Measurements from ENCODE around the gene SMIM27. TPM values are rescaled to one million over a fixed set of nuclear protein-coding genes. Genes with fewer than 3 reads are reported as not detected.

SMIM27 gene
- total and polyA plus RNA-seq, 2 experiments from 2014 or later: 6.5 to 47.1 TPM

- no peak for DNase-seq (ENCODE audit: low read depth in 1 of 2, low spot score in 1 of 2)
- TF ChIP-seq CTCF (IDR thresholded peaks at IDR 0.05; ENCODE audit: low read depth, low read length): no peak
- no peak overlapping the region for H3K4me3 ChIP-seq
- H3K27me3 ChIP-seq: no peaks in the 10 kb centered on the region
- H3K4me1 ChIP-seq (ENCODE audit: low read depth): peaks cover 10% of the 10 kb centered on the region
- no peaks in the 10 kb centered on the region for H3K9me3 ChIP-seq (ENCODE audit: low read depth)
- no peaks in the 10 kb centered on the region for H3K36me3 ChIP-seq
- no peak overlapping the region for H3K27ac ChIP-seq
Observed at GRCh38 chr9:32578976-32579375, 26.8 kb downstream of the SMIM27 start.

GRCh38 chr9:32579706-32580331, 27.7 kb downstream of the SMIM27 start:
- H3K9me3 ChIP-seq (ENCODE audit: low read depth): no peaks in the 10 kb centered on the region
- H3K4me3 ChIP-seq: no peak overlapping the region
- H3K27ac ChIP-seq: no peak overlapping the region
- H3K4me1 ChIP-seq (ENCODE audit: low read depth): peaks cover 10% of the 10 kb centered on the region
- H3K27me3 ChIP-seq: no peaks in the 10 kb centered on the region
- peak; percentile 96 for TF ChIP-seq CTCF (IDR thresholded peaks at IDR 0.05; ENCODE audit: low read depth, low read length)
- DNase-seq (ENCODE audit: low read depth in 1 of 2, low spot score in 1 of 2): peak; percentile 68 to 76
- no peaks in the 10 kb centered on the region for H3K36me3 ChIP-seq

- peak in 1 of 2 donors; percentile 2 for DNase-seq (ENCODE audit: low read depth in 1 of 2, low spot score in 1 of 2)
- Histone ChIP-seq H3K4me3 (no peak overlapping the region), H3K27ac (peak overlapping the region; percentile 35), H3K9me3 (ENCODE audit: low read depth) (no peaks in the 10 kb centered on the region), H3K27me3 (no peaks in the 10 kb centered on the region), H3K4me1 (ENCODE audit: low read depth) (peaks cover 10% of the 10 kb centered on the region), H3K36me3 (no peaks in the 10 kb centered on the region)
- no peak for TF ChIP-seq CTCF (IDR thresholded peaks at IDR 0.05; ENCODE audit: low read depth, low read length)
Observed at GRCh38 chr9:32580631-32581300, 28.6 kb downstream of the SMIM27 start.

DNA sequence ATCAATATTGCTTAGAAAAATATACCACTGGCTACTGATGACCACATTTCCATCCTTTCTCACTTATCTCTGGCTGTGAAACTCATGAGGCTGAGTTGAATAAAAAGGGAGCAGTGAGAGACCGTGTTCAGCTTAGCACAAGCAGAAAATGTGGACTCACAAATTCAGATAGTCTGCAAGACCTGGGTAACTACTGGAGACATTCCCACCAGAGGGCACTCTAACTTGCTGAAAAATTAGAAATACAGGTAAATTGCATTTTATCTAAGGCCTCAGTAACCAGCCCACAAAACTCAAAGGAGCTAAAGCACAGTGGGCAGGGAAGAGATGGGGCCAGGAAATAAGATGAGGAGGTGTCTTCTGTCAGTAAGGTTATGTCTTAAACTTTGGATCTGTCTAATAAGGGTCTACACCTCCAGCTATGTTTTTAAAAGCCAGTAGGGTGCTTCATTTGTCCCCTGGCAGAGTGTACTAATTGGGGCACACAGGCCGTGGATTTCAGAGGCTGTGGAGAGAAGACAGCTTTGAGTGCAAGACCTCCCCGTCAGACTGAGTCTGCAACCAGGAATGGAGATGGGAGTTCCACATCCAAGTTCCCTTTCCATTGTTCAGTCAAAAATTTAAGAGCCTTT, 29.5 kb downstream of the SMIM27 start:
- no peak overlapping the region for H3K27ac ChIP-seq
- H3K36me3 ChIP-seq: no peaks in the 10 kb centered on the region
- no peak overlapping the region for H3K4me3 ChIP-seq
- DNase-seq (ENCODE audit: low read depth in 1 of 2, low spot score in 1 of 2): peak; percentile 66 to 81
- H3K27me3 ChIP-seq: no peaks in the 10 kb centered on the region
- peak; percentile 65 for TF ChIP-seq CTCF (IDR thresholded peaks at IDR 0.05; ENCODE audit: low read depth, low read length)
- peaks cover 10% of the 10 kb centered on the region for H3K4me1 ChIP-seq (ENCODE audit: low read depth)
- no peaks in the 10 kb centered on the region for H3K9me3 ChIP-seq (ENCODE audit: low read depth)

- no peaks in the 10 kb centered on the region for H3K36me3 ChIP-seq
- H3K4me3 ChIP-seq: no peak overlapping the region
- no peak overlapping the region for H3K27ac ChIP-seq
- no peaks in the 10 kb centered on the region for H3K27me3 ChIP-seq
- peaks cover 10% of the 10 kb centered on the region for H3K4me1 ChIP-seq (ENCODE audit: low read depth)
- H3K9me3 ChIP-seq (ENCODE audit: low read depth): no peaks in the 10 kb centered on the region
- no peak for DNase-seq (ENCODE audit: low read depth in 1 of 2, low spot score in 1 of 2)
- no peak for TF ChIP-seq CTCF (IDR thresholded peaks at IDR 0.05; ENCODE audit: low read depth, low read length)
Observed at GRCh38 chr9:32584784-32585183, 32.7 kb downstream of the SMIM27 start.
